ENCODE data around the gene CDK6. TPM values are rescaled to one million over a fixed set of nuclear protein-coding genes. Genes with fewer than 3 reads are reported as not detected.

The CDK6 gene
- polyA plus RNA-seq, 1 donor (not counting 4 experiments of a cell fraction or from before 2014, with no cell fraction given) = 53.5 TPM

- Histone ChIP-seq H4K20me1 (ENCODE audit: control insufficient read depth, extremely low read depth, insufficient read depth, low read length) (no peaks in the 10 kb centered on the region), H3K9ac (ENCODE audit: control insufficient read depth, extremely low read depth, insufficient read depth, low read length) (peak overlapping the region; percentile 90), H3K4me3 (ENCODE audit: control insufficient read depth in 2 of 3, extremely low read depth in 1 of 3, insufficient read depth in 2 of 3, low read depth in 1 of 3, low read length in 3 of 3) (peak overlapping the region; percentile 58 to 94 (median 88)), H3K27me3 (ENCODE audit: control insufficient read depth, extremely low read depth, insufficient read depth, low read length) (no peaks in the 10 kb centered on the region), H3K27ac (ENCODE audit: control insufficient read depth, insufficient read depth, low read length) (peak overlapping the region; percentile 91), H3K9me3 (ENCODE audit: control insufficient read depth, low read depth, low read length) (no peaks in the 10 kb centered on the region), H3K4me1 (ENCODE audit: control insufficient read depth, extremely low read depth, insufficient read depth, low read length) (peaks cover 34% of the 10 kb centered on the region), H2AFZ (ENCODE audit: control insufficient read depth, low read length) (peak overlapping the region; percentile 19), H3K9me1 (ENCODE audit: control insufficient read depth, extremely low read depth, insufficient read depth, low read length) (no peaks in the 10 kb centered on the region), H3K36me3 (ENCODE audit: control insufficient read depth in 2 of 2, extremely low read depth in 1 of 2, insufficient read depth in 2 of 2, low read length in 2 of 2) (peaks cover 3 to 23% of the 10 kb centered on the region in 2 experiments), H3K4me2 (ENCODE audit: control insufficient read depth, extremely low read depth, insufficient read depth, low read depth, low read length) (peak overlapping the region; percentile 93), H3K79me2 (ENCODE audit: control insufficient read depth, insufficient read depth, low read length) (peaks cover 78% of the 10 kb centered on the region)
- DNase-seq (ENCODE audit: low read depth, low spot score) = no peak
- dilution Hi-C loops (cut with MboI; ENCODE audit: extremely low pct_ligation_motif_present, low sequenced_read_pairs) = no loop called here
- FAIRE-seq = no peak
- no peak for TF ChIP-seq EZH2 (IDR thresholded peaks at IDR 0.05; ENCODE audit: low read length)
- peak in 2 of 3 experiments; percentile 15 to 67 for TF ChIP-seq CTCF (optimal IDR thresholded peaks at IDR 0.05 in 1 of 3, IDR thresholded peaks at IDR 0.05 in 1 of 3, conservative IDR thresholded peaks at IDR 0.05 in 1 of 3; ENCODE audit: extremely low read depth in 1 of 3, insufficient read depth in 2 of 3, low read length in 3 of 3)
These were observed 2.4 kb downstream of the CDK6 start for GRCh38 chr7:92833766-92834506.

GRCh38 chr7:92833024-92833765 lies 3.2 kb downstream of the CDK6 start:
- H3K36me3 ChIP-seq (ENCODE audit: control insufficient read depth in 2 of 2, extremely low read depth in 1 of 2, insufficient read depth in 2 of 2, low read length in 2 of 2) = peaks cover 3 to 23% of the 10 kb centered on the region in 2 experiments
- no peaks in the 10 kb centered on the region for H4K20me1 ChIP-seq (ENCODE audit: control insufficient read depth, extremely low read depth, insufficient read depth, low read length)
- peak overlapping the region; percentile 19 for H2AFZ ChIP-seq (ENCODE audit: control insufficient read depth, low read length)
- peak overlapping the region; percentile 91 for H3K27ac ChIP-seq (ENCODE audit: control insufficient read depth, insufficient read depth, low read length)
- FAIRE-seq (no peak), DNase-seq (ENCODE audit: low read depth, low spot score) (no peak)
- peaks cover 86% of the 10 kb centered on the region for H3K79me2 ChIP-seq (ENCODE audit: control insufficient read depth, insufficient read depth, low read length)
- peaks cover 32% of the 10 kb centered on the region for H3K4me1 ChIP-seq (ENCODE audit: control insufficient read depth, extremely low read depth, insufficient read depth, low read length)
- peak overlapping the region; percentile 93 for H3K4me2 ChIP-seq (ENCODE audit: control insufficient read depth, extremely low read depth, insufficient read depth, low read depth, low read length)
- H3K9me3 ChIP-seq (ENCODE audit: control insufficient read depth, low read depth, low read length) = no peaks in the 10 kb centered on the region
- H3K27me3 ChIP-seq (ENCODE audit: control insufficient read depth, extremely low read depth, insufficient read depth, low read length) = no peaks in the 10 kb centered on the region
- dilution Hi-C loops (cut with MboI; ENCODE audit: extremely low pct_ligation_motif_present, low sequenced_read_pairs) = no loop called here
- H3K4me3 ChIP-seq (ENCODE audit: control insufficient read depth in 2 of 3, extremely low read depth in 1 of 3, insufficient read depth in 2 of 3, low read depth in 1 of 3, low read length in 3 of 3) = peak overlapping the region; percentile 58 to 94 (median 88)
- H3K9me1 ChIP-seq (ENCODE audit: control insufficient read depth, extremely low read depth, insufficient read depth, low read length) = no peaks in the 10 kb centered on the region
- TF ChIP-seq EZH2 (IDR thresholded peaks at IDR 0.05; ENCODE audit: low read length) = no peak
- peak; percentile 78 to 98 (median 94) for TF ChIP-seq CTCF (optimal IDR thresholded peaks at IDR 0.05 in 1 of 3, IDR thresholded peaks at IDR 0.05 in 1 of 3, conservative IDR thresholded peaks at IDR 0.05 in 1 of 3; ENCODE audit: extremely low read depth in 1 of 3, insufficient read depth in 2 of 3, low read length in 3 of 3)
- peak overlapping the region; percentile 90 for H3K9ac ChIP-seq (ENCODE audit: control insufficient read depth, extremely low read depth, insufficient read depth, low read length)

Data from keratinocyte (primary cell).